K562 (cell line): ENCODE data around the gene IL15. TPM values are rescaled to one million over a fixed set of nuclear protein-coding genes. Genes with fewer than 3 reads are reported as not detected.

Experiments
- ATAC-seq: fragments of 200-7000 bp; cut with Tn5 transposase; 3 replicates; pipeline ENCODE4 v1.9.1; 2020; ENCODE audit warnings: moderate library complexity
- BruUV-seq: library from RNA; stranded (reverse); fragments of 400-500 nt; replicated peaks from 2 replicates; lab custom pipeline; 2021; lab: Mats Ljungman, UMichigan
- CTCF ChIA-PET: fragments of 300-600 bp; formaldehyde crosslinking; extraction: SDS; loops from one replicate; lab custom pipeline; 2021; ENCODE audit warnings: low intra/inter-chr PET ratio; lab: Yijun Ruan, JAX
- POLR2A ChIA-PET: fragments of 300-600, 350-650 bp; sonication (Branson Sonifier 250); formaldehyde crosslinking; extraction: SDS; loops from one replicate; lab custom pipeline; 2021; ENCODE audit warnings: antibody characterized with exemption, inconsistent platforms; lab: Yijun Ruan, JAX
- DNase-seq, 4 experiments: peaks; one replicate each; pipeline versions ENCODE4 v3.0.0 to v3.0.0-alpha.2; 2011 to 2018; ENCODE audit warnings: low spot score in 3 of 4, mixed read lengths in 3 of 4; ENCODE audit errors: extremely low read depth in 1 of 4
- FAIRE-seq: peaks from 2 replicates; lab custom pipeline; 2011; peaks lifted over from hg19 to GRCh38; lab: Jason Lieb, UNC
- H2AFZ ChIP-seq: 2 replicates; pipeline ENCODE4 v1.6.0; 2011; ENCODE audit warnings: low read depth, low read length, control low read depth, inconsistent platforms
- H3K27ac ChIP-seq: fragments of 200-600 bp; 3 replicates; pipeline ENCODE4 v1.8.0; 2011; ENCODE audit warnings: low read depth, mild to moderate bottlenecking, control low read depth, inconsistent platforms, low read length, moderate library complexity, mixed read lengths; ENCODE audit errors: extremely low read depth
- H3K27me3 ChIP-seq, 2 experiments: fragments of 300-600 bp in 1 of 2; 2 replicates in 1 of 2; 3 replicates in 1 of 2; pipeline versions ENCODE4 v1.6.0 to v1.8.0; 2011; ENCODE audit warnings: inconsistent platforms in 2 of 2, low read length in 2 of 2, mild to moderate bottlenecking in 1 of 2, mixed read lengths in 1 of 2, moderate library complexity in 1 of 2; ENCODE audit not compliant: control insufficient read depth in 2 of 2, insufficient read depth in 2 of 2
- H3K36me3 ChIP-seq: fragments of 300-600 bp; 3 replicates; pipeline ENCODE4 v1.8.0; 2011; ENCODE audit warnings: mild to moderate bottlenecking, low read length, inconsistent platforms; ENCODE audit not compliant: control insufficient read depth, insufficient read depth
- H3K4me1 ChIP-seq, 2 experiments: fragments of 200-600 bp in 1 of 2; replicated peaks in 1 of 2; 2 replicates in 1 of 2; 3 replicates in 1 of 2; pipeline versions ENCODE4 v1.5.1 to v1.8.0; 2011; ENCODE audit warnings: inconsistent platforms in 2 of 2, low read length in 2 of 2, mild to moderate bottlenecking in 1 of 2, mixed read lengths in 1 of 2, moderate library complexity in 1 of 2; ENCODE audit not compliant: control insufficient read depth in 2 of 2, insufficient read depth in 2 of 2
- H3K4me2 ChIP-seq: 2 replicates; pipeline ENCODE4 v1.6.1; 2011; ENCODE audit warnings: low read length, control low read depth, inconsistent platforms, mixed read lengths; ENCODE audit not compliant: insufficient read depth
- H3K4me3 ChIP-seq: fragments of 200-600 bp; sonication (generic), shearing (Covaris generic); 2 replicates; pipeline ENCODE4 v1.5.1; 2016; ENCODE audit warnings: control low read depth, inconsistent platforms
- H3K79me2 ChIP-seq: fragments of 200-600 bp; 3 replicates; pipeline ENCODE4 v1.8.0; 2011; ENCODE audit warnings: low read length, inconsistent platforms; ENCODE audit not compliant: control insufficient read depth, insufficient read depth
- H3K9ac ChIP-seq, 2 experiments: 2 replicates each; pipeline versions ENCODE4 v1.6.0 to v1.6.1; 2011; ENCODE audit warnings: low read depth in 2 of 2, low read length in 2 of 2, control low read depth in 1 of 2, inconsistent platforms in 1 of 2, mild to moderate bottlenecking in 1 of 2, mixed read lengths in 1 of 2; ENCODE audit not compliant: insufficient read depth in 1 of 2
- H3K9me1 ChIP-seq: one replicate; pipeline ENCODE4 v1.6.0; 2011; ENCODE audit warnings: inconsistent platforms, mild to moderate bottlenecking, low read length, moderate library complexity; ENCODE audit not compliant: control insufficient read depth, insufficient read depth
- H3K9me3 ChIP-seq: replicated peaks from 2 replicates; pipeline ENCODE4 v1.5.1; 2011; ENCODE audit warnings: low read depth, low read length, inconsistent platforms; ENCODE audit not compliant: control insufficient read depth, insufficient read depth
- H4K20me1 ChIP-seq: replicated peaks from 2 replicates; pipeline ENCODE4 v1.6.1; 2011; ENCODE audit warnings: low read length, inconsistent platforms, mixed read lengths; ENCODE audit not compliant: control insufficient read depth, insufficient read depth
- CEBPG ChIP-seq, 3 experiments: fragments of 200-800 bp in 1 of 3; sonication (Bioruptor generic) in 1 of 3; sonication (generic) in 1 of 3; formaldehyde crosslinking in 1 of 3; IDR thresholded peaks in 2 of 3; conservative IDR thresholded peaks in 1 of 3; 2 replicates each; pipeline versions ENCODE4 v1.6.1 to v1.8.0; 2016 to 2022; ENCODE audit warnings: missing compliant biosample characterization in 2 of 3, missing genetic modification characterization in 2 of 3, mild to moderate bottlenecking in 1 of 3, missing genetic modification reagents in 1 of 3
- ILK ChIP-seq: fragments of 450-650 bp; IDR thresholded peaks from 2 replicates; pipeline ENCODE4 v1.6.1; 2016; ENCODE audit warnings: missing genetic modification characterization, low read depth, mild to moderate bottlenecking, missing compliant biosample characterization, moderate library complexity, borderline replicate concordance
- NEUROD1 ChIP-seq: fragments of 150-350 bp; IDR thresholded peaks from 2 replicates; pipeline ENCODE4 v1.6.1; 2014; ENCODE audit warnings: borderline replicate concordance, low read length, low read depth; ENCODE audit not compliant: partially characterized antibody
- NFE2 ChIP-seq: IDR thresholded peaks from 2 replicates; pipeline ENCODE4 v1.6.1; 2014; ENCODE audit warnings: antibody characterized with exemption, low read depth
- RNF2 ChIP-seq: sonication (generic); IDR thresholded peaks from 2 replicates; pipeline ENCODE4 v1.6.1; 2016
- SNRNP70 ChIP-seq: fragments of 200-400 bp; formaldehyde crosslinking; optimal IDR thresholded peaks from 2 replicates; pipeline ENCODE3; 2017; ENCODE audit warnings: low read depth, low read length
- U2AF1 ChIP-seq: fragments of 200-400 bp; formaldehyde crosslinking; optimal IDR thresholded peaks from 2 replicates; pipeline ENCODE3; 2017; ENCODE audit warnings: mild to moderate bottlenecking, low read depth, low read length, moderate library complexity
- ZNF175 ChIP-seq: fragments of 200-800 bp; sonication (Bioruptor generic); IDR thresholded peaks from 2 replicates; pipeline ENCODE4 v1.6.1; 2016; ENCODE audit warnings: low read depth, mild to moderate bottlenecking, missing genetic modification characterization, missing compliant biosample characterization
- ZNF518B ChIP-seq: fragments of 250-450 bp; sonication (Bioruptor Pico); IDR thresholded peaks from 2 replicates; pipeline ENCODE4 v1.5.0; 2021; ENCODE audit warnings: mild to moderate bottlenecking, moderate library complexity
- ZNF583 ChIP-seq: fragments of 250-450 bp; sonication (Bioruptor Pico); IDR thresholded peaks from 2 replicates; pipeline ENCODE4 v1.4.0; 2020
- ZNF707 ChIP-seq: fragments of 250-450 bp; sonication (Bioruptor Pico); conservative IDR thresholded peaks from 2 replicates; pipeline ENCODE4 v1.8.0; 2022; ENCODE audit warnings: inconsistent platforms, mild to moderate bottlenecking, moderate library complexity
- WGBS: fragments of 100-300 bp; shearing (Covaris generic); methylation state at CpG from one replicate; pipeline ENCODE4 v1.1.6; 2016; ENCODE audit warnings: low coverage, mixed read lengths; ENCODE audit not compliant: insufficient coverage; ENCODE audit errors: missing lambda C conversion rate; 5-methylcytosine and 5-hydroxymethylcytosine counted together
- in situ Hi-C: fragments of 300-500 bp; cut with MboI; formaldehyde crosslinking; loops from 4 replicates; pipeline ENCODE4 v1.15.0; 2018; ENCODE audit warnings: inconsistent platforms, mixed read lengths
- intact Hi-C: fragments of 100-400 bp; cut with micrococcal nuclease; formaldehyde crosslinking; loops from 2 replicates; pipeline ENCODE4 v1.14.2; 2022
- polyA plus RNA-seq, 8 experiments: library from polyadenylated mRNA; depleted of rRNA in 4 of 8; stranded (reverse) in 5 of 8; unstranded in 3 of 8; fragments of >200 nt; fragmentation: Nextera tagmentation in 2 of 8; fragmentation: Illumina TruSeq in 1 of 8; extraction: Ambion mirVana in 2 of 8; extraction: Trizol in 1 of 8; gene quantifications; 2 replicates each; pipeline versions ENCODE4 v1.2.1 to v1.2.3, GENCODE V29; 2011 to 2014; ENCODE audit warnings: inconsistent platforms in 1 of 8, missing spikeins in 1 of 8
- total RNA-seq, 7 experiments: library from RNA; depleted of rRNA in 6 of 7; stranded (reverse); fragments of >200 nt in 6 of 7; fragmentation: Illumina TruSeq in 2 of 7; extraction: Trizol in 2 of 7; gene quantifications; 2 replicates each; pipeline versions ENCODE4 v1.2.1 to v1.2.3, GENCODE V29; 2011 to 2021; ENCODE audit warnings: low replicate concordance in 1 of 7

IL15 gene
- total and polyA plus RNA-seq, 9 of the 15 experiments (the other 6 are each of a cell fraction or from before 2014, with no cell fraction given) = 0.13 to 0.50 (median 0.34) TPM

DNA sequence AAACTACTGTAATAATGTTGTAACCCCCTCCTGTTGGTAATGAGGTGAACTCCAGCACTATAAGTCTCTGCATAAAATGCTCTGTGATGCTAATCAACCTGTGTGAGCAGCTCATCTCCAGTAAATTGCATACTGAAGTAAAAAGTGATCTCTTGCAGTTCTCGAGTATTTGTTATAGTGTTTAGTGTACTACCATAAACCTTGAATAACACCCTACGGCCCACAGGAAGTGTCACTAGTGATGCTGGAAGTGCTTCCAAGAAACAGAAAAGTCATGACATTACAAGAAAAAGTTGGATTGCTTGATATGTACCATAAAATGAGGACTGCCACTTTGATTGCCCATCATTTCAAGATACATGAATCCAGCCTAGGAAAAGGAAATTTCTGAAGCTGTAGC lies 39.0 kb downstream of the IL15 start:
- no peaks in the 10 kb centered on the region for H3K9me3 ChIP-seq
- no peaks in the 10 kb centered on the region for H4K20me1 ChIP-seq
- H3K9me1 ChIP-seq = no peaks in the 10 kb centered on the region
- H3K36me3 ChIP-seq = no peaks in the 10 kb centered on the region
- no peaks in the 10 kb centered on the region for H3K4me1 ChIP-seq
- in situ Hi-C loops = no loop called here
- no peaks in the 10 kb centered on the region for H3K27me3 ChIP-seq
- DNase-seq (no peak), FAIRE-seq (no peak), ATAC-seq (no peak)
- H3K4me3 ChIP-seq = no peak overlapping the region
- intact Hi-C loops = no loop called here
- H3K4me2 ChIP-seq = no peak overlapping the region
- BruUV-seq = no TSS peak
- no peaks in the 10 kb centered on the region for H3K79me2 ChIP-seq
- no peak overlapping the region for H3K27ac ChIP-seq
- no peak overlapping the region for H2AFZ ChIP-seq
- H3K9ac ChIP-seq = no peak overlapping the region
- TF ChIP-seq ZNF583 (CRISPR knock-in tag) = no peak
- TF ChIP-seq SNRNP70 = no peak
- no peak for TF ChIP-seq ZNF707
- TF ChIP-seq NEUROD1 = no peak
- TF ChIP-seq RNF2 = no peak
- TF ChIP-seq ZNF175 (CRISPR knock-in tag) = no peak
- WGBS = 5% methylated on average over 2 of the region's 2 CpGs
- ChIA-PET POLR2A (no interaction called here), CTCF (no interaction called here)

- no peaks in the 10 kb centered on the region for H3K36me3 ChIP-seq
- no peaks in the 10 kb centered on the region for H3K27me3 ChIP-seq
- H2AFZ ChIP-seq = no peak overlapping the region
- WGBS = 2% methylated on average over 3 of the region's 3 CpGs
- ChIA-PET POLR2A (no interaction called here), CTCF (no interaction called here)
- H3K4me2 ChIP-seq = no peak overlapping the region
- H3K79me2 ChIP-seq = no peaks in the 10 kb centered on the region
- no peak overlapping the region for H3K4me3 ChIP-seq
- intact Hi-C loops (no loop called here), in situ Hi-C loops (no loop called here)
- H3K9me1 ChIP-seq = no peaks in the 10 kb centered on the region
- H3K4me1 ChIP-seq = no peaks in the 10 kb centered on the region
- ATAC-seq = no peak
- H3K27ac ChIP-seq = no peak overlapping the region
- no peaks in the 10 kb centered on the region for H3K9me3 ChIP-seq
- H3K9ac ChIP-seq = no peak overlapping the region
- H4K20me1 ChIP-seq = no peaks in the 10 kb centered on the region
- no peak for FAIRE-seq
- no TSS peak for BruUV-seq
- no peak for DNase-seq
- TF ChIP-seq NFE2 = no peak
- no peak for TF ChIP-seq ILK (tag)
- no peak for TF ChIP-seq CEBPG (CRISPR knock-in tag; IDR thresholded peaks at IDR 0.05)
- TF ChIP-seq CEBPG (tag; conservative IDR thresholded peaks at IDR 0.05 in 1 of 2, IDR thresholded peaks at IDR 0.05 in 1 of 2) = no peak
- TF ChIP-seq U2AF1 = no peak
- no peak for TF ChIP-seq ZNF518B (CRISPR knock-in tag)
Observed at GRCh38 chr4:141676087-141676670, 39.8 kb downstream of the IL15 start.
